IPS DF 4.7 (cell line): ENCODE measurements around the gene NKX1-1.
"Not testable (repeated sequence)": the region's sequence is repeated elsewhere in the genome, so short reads cannot be mapped to it uniquely, and the experiment has no call there.

Experiments used
- DNase-seq: peaks from one replicate; pipeline ENCODE4 v3.0.0-alpha.2; 2013; ENCODE audit warnings: low spot score; ENCODE audit errors: extremely low read depth

NKX1-1 gene

DNA sequence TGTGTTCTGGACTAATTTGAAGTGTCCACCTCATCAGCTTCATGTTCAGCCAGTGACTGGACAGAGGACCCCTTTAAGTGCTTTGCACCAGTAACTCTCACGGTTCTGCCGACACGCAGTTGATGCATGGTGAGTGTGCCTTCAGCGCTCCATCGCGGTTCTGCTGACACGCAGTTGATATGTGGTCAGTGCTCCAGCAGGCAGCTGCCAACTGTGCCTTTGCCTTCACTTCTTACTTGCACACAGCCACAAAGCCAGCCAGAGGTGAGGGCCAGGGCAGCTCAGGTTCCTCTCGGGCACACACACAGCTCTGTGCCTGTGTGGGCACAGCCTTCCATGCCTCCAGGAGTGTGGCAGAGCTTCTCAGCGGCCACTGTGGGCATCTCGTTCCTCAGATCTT is 12.4 kb downstream of the NKX1-1 start:
- no peak for DNase-seq

DNA sequence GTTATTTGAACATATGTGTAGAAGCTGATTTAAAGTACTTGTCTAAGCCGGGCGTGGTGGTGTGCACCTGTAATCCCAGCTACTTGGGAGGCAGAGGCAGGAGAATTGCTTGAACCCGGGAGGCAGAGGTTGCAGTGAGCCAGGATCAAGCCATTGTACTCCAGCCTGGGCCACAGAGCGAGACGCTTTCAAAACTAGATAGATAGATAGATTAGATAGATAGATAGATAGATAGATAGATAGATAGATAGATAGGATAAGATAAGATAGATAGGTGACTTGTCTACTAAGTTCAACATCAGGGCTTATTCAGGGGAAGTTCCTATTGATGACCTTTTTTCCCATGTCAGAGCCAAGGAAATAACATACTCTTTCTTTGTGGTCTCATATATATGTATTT is 12.9 kb downstream of the NKX1-1 start:
- DNase-seq: not testable (repeated sequence)

DNA sequence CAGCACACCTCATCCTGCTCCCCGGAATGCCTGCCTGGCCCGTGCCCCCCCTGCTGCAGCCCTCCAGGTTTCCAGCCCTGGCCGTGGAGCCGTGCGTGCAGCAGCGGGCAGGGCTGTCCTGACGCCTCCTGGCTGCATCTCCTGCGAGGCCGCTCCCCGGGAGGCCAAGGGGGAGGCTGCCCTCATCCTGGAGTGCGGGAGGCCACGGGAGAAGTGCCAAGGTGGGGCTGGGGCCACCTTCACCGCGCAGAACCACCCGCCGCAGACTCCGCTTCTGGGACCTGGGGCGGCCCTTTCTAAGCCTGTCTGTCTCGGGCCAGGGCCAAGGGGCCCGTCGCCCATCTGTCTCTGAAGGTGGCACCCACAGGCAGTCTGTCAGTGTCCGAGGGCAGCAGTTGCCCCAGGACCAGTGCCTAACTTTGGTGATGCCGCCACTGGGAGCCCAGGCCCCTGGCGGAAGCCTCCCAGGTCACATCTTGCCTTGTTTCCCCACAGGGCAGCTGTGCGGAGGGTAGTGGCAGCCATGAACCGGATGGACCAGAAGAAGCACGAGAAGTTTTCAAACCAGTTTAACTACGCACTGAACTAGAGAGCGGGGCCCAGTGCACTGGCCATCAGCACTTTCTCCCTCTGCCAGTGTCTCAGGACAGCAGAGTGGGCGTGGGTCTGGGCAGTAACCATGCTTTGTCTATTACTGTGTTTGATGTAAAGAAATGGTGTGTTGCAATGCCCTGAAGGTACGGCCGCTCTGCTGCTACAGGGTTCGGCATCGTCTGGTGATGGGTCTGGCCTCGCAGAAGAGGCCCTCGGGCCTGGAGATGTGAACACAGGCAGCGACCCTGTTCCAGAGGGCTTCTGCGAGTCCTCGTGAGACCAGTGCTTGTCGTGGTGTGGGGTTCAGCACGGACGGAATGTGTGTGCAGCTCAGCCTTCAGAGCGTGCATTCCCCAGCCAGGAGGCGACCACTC is 20.6 kb downstream of the NKX1-1 start:
- no peak for DNase-seq

DNA sequence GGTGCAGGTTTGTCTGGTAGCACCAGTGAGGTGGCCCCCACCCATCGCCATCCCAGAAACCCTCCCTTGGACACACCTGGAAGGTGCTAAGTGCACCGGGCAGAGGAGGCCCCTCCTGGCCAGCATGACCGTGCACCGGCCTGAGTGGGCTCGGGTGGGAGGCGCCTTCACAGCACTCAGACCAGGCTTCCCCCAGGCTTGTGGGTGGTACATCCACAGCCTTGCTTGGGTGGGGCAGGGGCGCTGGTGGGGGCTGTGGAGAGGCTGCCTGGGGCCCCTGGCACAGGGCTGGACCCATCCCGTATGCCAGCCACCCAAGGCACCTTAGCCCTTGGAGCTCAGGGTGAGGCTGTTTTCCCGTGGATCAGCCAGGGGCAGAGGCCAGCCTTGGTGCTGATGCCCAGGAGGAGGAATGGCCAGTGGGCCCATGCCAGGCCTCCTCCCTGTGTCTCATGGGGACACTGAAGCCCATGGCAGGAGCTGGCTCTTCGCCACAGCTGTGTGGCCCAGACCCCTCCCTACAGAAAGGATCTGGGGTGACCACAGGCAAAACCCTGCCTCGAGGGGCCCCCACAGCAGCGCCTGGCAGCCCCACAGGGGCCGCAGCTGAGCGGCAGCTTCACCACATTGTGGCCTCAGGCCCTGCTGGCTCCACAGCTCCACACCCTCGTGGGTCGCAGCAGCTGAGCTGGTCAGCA is 21.4 kb downstream of the NKX1-1 start:
- DNase-seq: no peak

DNA sequence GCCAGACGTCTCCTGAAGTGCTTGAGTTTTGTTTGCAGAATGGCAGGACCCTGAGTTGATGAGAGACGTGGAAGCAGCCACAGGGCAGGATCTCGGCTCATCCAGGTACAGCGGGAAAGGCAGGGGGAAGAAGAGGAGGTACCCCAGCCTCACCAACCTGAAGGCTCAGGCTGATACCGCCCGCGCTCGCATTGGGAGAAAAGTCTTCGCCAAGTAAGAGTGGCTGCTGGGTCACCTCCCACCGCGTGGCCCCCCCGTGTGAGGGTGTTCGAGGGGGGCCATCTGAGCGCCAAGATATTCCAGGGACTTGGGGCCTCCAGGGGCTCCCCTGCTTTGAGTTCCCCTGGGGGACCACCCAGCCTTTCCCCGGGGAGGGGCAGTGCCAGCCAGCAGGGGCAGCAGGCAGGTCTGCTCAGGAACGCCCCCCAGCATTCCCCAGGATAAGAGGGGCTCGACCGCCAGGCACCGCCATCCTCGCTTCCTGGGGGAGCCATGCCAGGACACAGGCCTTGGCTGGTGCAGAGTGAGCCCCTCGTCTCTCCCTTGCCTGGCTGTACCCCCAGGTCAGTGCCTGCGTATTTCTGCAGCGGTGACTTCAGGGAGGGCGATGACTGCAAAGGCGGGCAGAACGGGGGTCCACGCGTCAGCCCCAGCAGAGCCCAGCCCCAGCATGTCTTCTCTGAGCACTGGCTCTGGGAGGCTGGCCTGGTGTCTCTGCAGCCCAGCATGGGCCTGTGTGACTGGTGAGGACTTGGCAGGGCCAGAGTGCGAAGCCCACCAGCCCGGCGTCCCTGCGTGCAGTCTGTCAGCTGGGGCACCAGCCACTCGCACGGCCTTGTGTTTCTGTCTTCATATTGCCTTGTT is 22.3 kb downstream of the NKX1-1 start:
- DNase-seq: no peak

DNA sequence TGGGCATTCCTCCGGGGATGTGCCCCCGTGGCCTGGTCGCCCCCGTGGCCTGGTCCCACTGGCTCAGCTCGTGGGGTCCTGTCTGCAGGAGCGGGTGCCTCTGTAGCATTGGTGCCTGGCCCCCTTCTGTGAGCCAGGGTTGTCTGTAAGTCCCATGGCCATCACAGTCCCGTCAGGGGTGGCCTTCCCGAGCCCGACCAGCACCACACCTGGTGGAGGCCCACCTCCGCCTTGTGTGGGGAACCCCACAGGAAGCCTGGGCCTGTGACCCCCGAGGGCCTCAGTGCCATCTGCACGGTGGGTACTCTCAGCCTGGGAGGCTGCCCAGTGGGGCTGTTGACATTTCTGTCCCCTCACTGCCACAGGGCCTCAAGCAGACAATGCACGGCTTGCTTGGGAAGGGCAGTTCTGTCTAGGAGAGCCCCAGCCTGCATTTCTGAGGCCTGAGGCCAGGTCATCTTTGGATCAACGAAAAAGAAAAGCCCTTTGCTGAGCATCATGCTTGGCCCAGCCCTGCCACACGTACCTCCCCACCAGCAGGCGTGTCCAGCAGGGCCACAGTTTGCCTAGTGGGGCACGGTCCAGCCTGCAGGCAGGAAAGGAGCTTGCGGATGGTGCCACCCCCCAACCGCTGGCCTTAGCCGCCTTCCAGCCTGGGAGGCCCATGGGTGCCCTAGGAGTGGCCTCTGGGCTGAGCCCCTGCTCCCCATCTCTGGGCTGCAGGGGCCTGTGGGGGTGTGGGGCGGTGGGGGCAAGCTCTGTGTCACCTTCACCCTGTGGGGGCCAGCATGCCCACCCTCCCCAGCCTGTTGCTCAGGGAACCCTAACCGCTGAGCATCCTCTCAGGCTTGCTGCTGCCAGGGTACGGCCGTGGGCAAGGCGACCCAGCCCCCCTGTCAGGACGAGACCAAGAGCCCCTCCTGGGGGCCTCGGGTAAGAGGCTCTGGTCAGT is 23.2 kb downstream of the NKX1-1 start:
- no peak for DNase-seq

DNA sequence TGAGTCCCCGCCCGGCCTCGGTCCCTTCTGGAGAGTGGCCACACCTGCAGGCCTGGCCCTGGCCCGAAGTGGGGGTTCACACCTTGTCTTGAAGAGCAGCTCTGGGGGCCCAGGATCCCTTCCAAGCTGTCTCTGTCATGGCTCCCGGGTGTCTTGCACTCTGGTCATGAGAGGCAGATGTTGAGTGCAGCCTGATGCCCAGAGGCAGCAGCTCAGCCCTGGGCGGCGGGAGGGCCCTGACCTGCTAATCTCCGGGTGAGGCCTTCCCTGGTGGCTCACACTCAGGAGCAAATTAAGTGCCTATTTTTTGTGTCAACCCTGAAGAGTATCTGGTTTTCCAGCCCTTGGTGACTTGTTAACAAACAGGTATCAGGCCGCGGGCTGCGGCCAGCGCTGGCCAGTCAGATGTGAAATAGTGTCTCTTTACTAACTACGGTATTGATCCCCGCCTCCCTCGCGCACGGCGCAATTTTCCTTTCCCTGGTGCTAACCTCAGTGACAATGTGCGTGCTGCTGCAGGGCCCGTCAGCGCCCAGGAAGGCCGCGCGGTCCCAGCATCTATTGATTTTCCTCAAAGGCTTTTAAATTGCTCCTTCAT is 24.2 kb downstream of the NKX1-1 start:
- no peak for DNase-seq

DNA sequence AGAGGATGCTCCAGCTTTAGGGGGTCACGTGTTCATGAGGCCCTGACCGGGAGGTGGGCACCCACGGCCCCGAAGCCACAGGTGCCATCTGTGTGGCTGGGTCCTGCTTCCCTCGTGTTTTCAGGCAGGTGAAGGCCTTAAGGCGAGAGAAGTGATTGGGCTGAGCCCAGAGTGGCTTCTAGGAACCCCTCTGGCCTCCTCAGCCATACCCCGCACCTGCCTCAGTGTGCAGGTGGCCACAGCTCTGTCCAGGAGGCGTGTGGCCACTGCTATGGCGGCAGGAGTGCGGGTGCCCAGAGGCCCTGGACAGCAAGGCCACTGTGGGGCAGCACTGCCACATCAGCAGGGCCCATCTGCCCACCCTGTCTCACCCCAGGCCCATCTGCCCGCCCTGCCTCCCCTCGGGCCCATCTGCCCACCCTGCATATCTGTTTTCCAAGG is 25.0 kb downstream of the NKX1-1 start:
- DNase-seq: no peak

DNA sequence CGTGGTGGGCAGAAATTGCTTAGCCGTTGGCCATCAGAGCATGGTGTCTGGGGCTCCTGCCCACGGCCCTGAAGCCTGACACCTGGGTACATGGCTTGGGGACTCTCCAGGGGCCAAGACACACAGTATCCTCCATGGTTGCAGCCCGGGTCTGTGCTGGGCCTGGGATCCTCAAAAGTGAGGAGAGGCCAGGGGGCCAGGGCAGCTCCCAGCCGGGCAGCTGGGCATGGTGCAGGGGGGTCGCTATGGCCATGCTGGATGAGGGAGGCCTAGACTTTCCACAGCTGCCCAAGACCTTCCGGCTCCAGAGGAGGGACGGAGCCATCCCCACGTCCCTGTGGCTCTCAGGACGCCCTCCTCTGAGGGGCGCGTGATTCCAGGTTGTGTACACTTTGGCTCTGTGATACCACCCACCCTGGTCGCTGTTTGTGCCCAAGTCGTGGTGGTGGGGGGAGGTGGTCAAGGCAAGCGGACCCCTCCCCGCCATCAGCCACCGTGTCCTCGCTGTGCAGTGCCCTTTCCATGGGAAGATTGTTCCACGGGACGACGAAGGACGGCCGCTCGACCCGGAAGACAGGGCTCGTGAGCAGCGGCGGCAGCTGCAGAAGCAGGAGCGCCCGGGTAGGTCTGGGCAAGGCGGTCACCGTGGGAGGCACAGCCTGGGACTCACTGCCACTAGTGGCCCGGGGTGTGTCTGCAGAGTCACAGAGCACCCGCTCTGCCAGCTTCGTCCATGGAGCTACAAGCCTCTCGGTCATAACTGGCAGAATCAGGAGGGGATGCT is 25.7 kb downstream of the NKX1-1 start:
- no peak for DNase-seq

DNA sequence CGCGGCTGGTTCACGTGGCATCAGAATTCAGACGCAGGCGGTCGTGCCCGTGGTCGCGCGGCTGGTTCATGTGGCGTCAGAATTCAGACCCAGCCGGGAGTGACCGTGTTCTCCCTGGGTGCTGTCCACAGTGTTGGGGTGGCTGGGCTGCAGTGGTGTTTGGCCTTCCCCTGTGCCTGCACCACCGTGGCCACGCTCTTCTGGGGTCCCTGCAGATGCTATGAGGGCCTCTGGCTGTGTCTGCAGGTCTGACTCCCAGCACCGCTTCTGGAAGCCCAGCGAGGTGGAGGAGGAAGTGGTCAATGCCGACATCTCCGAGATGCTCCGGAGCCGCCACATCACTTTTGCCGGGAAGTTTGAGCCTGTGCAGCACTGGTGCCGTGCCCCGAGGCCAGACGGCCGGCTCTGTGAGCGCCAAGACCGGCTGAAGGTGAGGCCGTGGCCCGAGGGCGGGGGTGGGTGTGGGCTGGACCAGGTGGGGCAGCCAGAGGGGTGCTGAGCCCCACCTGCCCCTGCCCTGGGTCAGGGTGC is 26.4 kb downstream of the NKX1-1 start:
- no peak for DNase-seq

DNA sequence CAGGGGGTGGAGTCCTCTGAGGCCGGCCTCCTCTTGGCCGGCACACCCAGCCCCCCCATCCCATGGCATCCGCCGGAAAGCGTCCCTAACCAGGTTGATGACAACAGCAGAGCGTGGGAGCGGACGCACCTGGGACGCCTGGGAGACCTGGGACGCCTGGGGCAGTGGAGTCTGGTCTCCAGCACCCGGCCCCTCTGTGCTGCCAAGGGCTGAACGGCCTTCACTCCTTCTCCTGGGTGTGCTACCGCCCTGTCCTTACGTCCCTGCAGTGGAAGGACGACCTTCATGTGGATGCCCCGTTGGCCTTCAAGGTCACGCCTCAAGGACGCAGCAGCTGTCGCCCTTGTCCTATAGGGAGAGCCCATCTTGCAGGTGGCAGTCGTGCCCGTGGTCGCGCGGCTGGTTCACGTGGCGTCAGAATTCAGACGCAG is 26.9 kb downstream of the NKX1-1 start:
- DNase-seq: no peak

DNA sequence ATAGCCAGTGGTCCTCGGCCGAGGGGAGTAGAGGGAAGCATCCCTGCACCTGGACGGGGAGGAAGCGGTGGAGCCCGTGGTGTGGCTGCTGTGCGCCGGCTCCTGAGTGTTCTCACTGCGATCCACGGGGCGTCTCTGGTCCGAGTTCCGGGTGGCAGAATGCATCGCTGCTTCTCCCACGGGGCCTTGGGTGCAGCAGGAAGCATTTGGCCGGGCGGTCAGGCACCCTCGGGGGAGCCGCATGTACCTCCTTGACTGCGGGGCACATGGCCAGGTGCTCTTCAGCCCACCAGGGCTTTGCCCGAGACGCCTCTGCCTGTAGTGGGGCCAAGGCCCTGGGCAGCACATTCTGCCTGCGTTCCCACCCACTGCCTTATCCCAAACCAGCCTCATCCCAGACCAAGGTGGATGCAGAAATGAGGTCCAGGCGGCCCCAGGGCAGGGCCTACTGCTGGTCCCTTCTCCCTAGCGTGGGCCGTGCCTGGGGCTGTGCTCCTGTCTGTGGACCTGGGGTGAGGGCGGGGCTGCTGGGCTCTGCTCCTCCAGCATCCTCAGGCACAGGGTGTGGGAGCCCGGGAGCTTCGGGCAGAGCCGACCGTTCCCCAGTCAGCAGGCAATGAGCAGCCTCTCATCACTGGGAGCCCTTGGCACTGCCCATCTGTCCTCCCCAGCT is 27.5 kb downstream of the NKX1-1 start:
- DNase-seq: no peak

DNA sequence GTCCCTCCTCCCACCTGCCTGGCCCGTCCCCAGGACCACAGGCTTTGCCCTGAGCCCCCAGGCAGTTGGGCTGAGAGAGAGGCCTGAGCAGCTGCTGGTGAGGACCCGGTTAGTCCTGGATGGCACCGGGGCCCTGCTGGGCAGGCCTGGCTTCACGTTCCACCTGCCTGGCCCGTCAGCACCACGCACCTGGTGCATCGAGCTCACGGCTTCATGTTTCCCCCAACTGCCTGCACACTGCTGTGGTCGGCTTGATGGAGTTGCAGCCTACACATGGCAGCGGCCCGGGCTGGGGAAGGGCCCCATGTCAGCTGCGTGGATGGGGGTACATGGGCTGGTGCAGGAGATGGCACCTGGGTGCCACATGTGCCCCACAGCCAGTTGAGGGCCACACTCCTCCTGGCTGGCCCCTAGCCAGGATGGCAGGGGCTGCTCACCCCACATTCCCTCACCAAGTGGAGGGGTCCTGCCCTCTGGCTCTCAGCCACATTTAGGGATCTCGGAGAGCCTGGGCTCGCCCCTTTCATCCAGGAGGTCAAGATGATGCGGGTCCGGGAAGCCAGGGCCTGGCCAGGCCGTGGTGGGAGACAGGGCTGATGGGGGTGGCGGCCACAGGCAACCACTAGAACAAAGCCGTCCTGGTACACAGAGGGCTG is 28.5 kb downstream of the NKX1-1 start:
- no peak for DNase-seq

DNA sequence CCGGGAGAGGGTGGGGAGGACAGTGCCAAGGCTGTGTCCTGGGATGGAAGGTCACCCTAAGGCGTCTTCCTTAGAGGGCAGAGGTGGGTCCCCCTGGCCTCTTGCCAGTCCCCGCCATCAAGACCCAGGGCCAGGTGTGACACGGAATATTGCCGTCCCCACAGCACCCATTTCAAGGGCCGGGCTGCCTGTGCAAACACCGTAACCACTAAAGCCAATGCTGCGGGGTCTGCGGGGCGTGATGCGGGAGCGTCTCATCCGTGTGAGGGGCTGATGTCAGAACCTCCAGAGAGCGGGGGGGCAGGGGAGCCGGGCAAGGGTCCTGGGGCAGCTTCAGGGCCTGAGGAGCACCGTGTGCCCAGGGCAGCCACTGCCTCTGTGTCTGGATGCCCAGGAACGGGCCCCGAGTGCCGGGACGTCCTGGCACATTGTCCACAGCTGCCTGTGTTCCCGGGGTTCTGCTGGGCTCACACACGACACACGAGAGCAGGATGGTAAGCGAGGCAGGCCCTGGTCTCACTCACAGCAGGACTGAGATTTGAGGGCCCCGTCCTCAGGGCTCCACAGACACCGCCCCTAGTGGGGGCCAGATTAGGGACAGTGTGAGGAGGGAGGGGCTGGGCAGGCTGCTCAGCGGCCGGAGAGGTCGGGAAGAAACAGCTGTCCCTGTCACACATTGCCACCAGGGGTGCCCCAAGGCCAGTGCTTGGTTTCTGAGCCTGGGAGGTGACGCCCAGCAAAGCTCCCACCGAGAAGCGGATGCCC is 29.2 kb downstream of the NKX1-1 start:
- no peak for DNase-seq

DNA sequence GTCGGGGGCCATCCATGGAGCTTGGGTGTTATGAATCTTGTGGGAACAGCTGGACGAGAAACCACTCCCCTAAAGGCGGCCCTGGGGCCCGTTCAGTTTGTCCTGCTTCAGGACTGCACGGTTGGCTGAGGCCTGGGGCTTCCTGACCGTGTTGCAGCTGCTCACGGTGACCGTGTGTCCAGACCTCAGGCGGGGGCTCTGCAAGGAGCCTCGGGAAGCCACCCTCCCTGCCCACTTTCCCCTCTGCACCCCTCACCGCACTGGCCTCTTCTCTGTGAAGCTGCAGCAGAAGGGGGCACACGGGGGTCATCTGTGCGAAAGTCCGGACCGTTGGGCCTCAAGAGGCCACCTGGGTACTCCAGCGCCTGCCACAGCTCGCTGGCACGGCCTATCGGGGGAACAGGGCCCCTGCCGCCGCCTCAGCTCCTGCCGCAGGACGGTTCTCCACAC is 29.8 kb downstream of the NKX1-1 start:
- no peak for DNase-seq

DNA sequence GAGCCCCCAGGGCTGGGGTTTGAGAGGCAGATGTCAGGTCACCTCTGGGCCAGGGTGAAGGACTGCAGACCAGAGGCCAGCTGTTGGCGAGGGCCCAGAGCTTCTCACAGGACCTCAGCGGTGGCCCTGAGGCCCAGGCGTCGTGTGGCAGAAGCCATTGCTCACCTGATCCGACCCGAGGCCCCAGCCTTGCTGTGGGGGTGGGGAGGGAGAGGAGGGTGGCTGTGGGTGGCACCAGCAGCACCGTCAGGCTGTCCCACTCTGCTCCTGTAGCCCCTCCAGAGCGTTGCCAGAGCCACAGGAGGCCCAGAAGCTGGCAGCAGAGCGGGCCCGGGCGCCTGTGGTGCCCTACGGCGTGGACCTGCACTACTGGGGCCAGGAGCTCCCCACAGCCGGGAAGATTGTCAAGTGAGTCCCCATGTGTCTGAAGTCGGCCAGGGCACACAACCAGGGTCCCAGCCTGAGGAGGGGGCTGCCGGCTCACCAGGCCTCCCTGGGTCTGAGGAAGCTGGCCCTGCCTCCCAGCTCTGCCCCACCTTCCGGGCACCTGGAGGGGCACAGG is 30.4 kb downstream of the NKX1-1 start:
- no peak for DNase-seq
